ENCODE measurements around the gene NCKAP5. TPM values are rescaled to one million over a fixed set of nuclear protein-coding genes. Genes with fewer than 3 reads are reported as not detected.

Gene NCKAP5
- total and polyA plus RNA-seq, 2 of the 13 experiments (the other 11 are each of a cell fraction or from before 2014, with no cell fraction given): 0.01 TPM; not detected in 1

DNA sequence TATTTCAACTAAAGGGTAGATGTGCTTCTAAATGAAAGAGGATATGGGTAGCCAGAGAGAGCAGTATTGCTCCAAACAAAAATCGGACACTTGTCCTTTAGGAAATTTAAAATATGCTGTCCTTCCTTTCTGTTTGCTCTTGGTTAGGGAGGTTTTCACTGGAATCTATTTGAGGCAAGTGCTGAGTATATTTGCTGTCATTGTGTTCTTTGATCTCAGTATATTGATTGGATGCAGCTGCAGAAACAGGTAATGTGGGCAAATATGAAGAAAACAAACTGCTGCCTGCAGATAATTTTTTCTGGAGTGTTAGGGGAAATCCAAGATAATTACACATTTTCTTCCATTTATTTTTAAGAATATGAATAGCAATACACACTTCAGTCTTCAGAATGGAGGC, 410.2 kb downstream of the NCKAP5 start (continued):
- TF ChIP-seq SALL2 (CRISPR knock-in tag; IDR thresholded peaks at IDR 0.05) (no peak), NONO (IDR thresholded peaks at IDR 0.05) (no peak), NONO (CRISPR knock-in tag; conservative IDR thresholded peaks at IDR 0.05) (peak; percentile 48), CC2D1A (CRISPR knock-in tag; IDR thresholded peaks at IDR 0.05) (no peak), HNF4G (IDR thresholded peaks at IDR 0.05; ENCODE audit: borderline replicate concordance, low read depth, low read length) (peak; percentile 51), HNF4G (CRISPR knock-in tag; IDR thresholded peaks at IDR 0.05; ENCODE audit: borderline replicate concordance, low read depth) (0 out of 2 replicates have a peak, but pooled peaks have one; percentile 22), XRCC5 (optimal IDR thresholded peaks at IDR 0.05; ENCODE audit: low read length) (no peak), ZNF589 (CRISPR knock-in tag; conservative IDR thresholded peaks at IDR 0.05) (0 out of 2 replicates have a peak, but pooled peaks have one; percentile 28), NCOA2 (CRISPR knock-in tag; IDR thresholded peaks at IDR 0.05) (peak; percentile 45; the same call in 1 of the 2 replicates), PITX1 (CRISPR knock-in tag; IDR thresholded peaks at IDR 0.05) (no peak), ZNF713 (CRISPR knock-in tag; IDR thresholded peaks at IDR 0.05) (no peak), IRF2 (CRISPR knock-in tag; IDR thresholded peaks at IDR 0.05) (no peak), ZNF343 (CRISPR knock-in tag; IDR thresholded peaks at IDR 0.05) (no peak), FIP1L1 (IDR thresholded peaks at IDR 0.05; ENCODE audit: borderline replicate concordance, insufficient read depth, low read depth, low read length) (no peak), ZNF234 (CRISPR knock-in tag; conservative IDR thresholded peaks at IDR 0.05) (no peak), SMAD3 (CRISPR knock-in tag; IDR thresholded peaks at IDR 0.05) (peak; percentile 33; the same call in 1 of the 2 replicates), MEF2D (CRISPR knock-in tag; IDR thresholded peaks at IDR 0.05) (0 out of 2 replicates have a peak, but pooled peaks have one; percentile 42), MTF2 (CRISPR knock-in tag; IDR thresholded peaks at IDR 0.05; ENCODE audit: borderline replicate concordance) (no peak)
- TF ChIP-seq, protein P1, sequence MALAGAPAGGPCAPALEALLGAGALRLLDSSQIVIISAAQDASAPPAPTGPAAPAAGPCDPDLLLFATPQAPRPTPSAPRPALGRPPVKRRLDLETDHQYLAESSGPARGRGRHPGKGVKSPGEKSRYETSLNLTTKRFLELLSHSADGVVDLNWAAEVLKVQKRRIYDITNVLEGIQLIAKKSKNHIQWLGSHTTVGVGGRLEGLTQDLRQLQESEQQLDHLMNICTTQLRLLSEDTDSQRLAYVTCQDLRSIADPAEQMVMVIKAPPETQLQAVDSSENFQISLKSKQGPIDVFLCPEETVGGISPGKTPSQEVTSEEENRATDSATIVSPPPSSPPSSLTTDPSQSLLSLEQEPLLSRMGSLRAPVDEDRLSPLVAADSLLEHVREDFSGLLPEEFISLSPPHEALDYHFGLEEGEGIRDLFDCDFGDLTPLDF (CRISPR knock-in tag; IDR thresholded peaks at IDR 0.05): no peak
- TF ChIP-seq, protein P2, sequence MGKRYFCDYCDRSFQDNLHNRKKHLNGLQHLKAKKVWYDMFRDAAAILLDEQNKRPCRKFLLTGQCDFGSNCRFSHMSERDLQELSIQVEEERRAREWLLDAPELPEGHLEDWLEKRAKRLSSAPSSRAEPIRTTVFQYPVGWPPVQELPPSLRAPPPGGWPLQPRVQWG (CRISPR knock-in tag; IDR thresholded peaks at IDR 0.05; ENCODE audit: borderline replicate concordance, low read depth): no peak
- TF ChIP-seq, protein P3, sequence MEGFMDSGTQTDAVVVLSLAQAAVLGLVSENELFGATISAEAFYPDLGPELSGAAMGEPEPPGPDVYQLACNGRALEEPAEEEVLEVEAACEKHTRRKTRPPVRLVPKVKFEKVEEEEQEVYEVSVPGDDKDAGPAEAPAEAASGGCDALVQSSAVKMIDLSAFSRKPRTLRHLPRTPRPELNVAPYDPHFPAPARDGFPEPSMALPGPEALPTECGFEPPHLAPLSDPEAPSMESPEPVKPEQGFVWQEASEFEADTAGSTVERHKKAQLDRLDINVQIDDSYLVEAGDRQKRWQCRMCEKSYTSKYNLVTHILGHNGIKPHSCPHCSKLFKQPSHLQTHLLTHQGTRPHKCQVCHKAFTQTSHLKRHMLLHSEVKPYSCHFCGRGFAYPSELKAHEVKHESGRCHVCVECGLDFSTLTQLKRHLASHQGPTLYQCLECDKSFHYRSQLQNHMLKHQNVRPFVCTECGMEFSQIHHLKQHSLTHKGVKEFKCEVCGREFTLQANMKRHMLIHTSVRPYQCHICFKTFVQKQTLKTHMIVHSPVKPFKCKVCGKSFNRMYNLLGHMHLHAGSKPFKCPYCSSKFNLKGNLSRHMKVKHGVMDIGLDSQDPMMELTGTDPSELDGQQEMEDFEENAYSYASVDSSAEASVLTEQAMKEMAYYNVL (CRISPR knock-in tag; IDR thresholded peaks at IDR 0.05; ENCODE audit: borderline replicate concordance): peak; percentile 92
- TF ChIP-seq, protein P4, sequence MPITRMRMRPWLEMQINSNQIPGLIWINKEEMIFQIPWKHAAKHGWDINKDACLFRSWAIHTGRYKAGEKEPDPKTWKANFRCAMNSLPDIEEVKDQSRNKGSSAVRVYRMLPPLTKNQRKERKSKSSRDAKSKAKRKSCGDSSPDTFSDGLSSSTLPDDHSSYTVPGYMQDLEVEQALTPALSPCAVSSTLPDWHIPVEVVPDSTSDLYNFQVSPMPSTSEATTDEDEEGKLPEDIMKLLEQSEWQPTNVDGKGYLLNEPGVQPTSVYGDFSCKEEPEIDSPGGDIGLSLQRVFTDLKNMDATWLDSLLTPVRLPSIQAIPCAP (CRISPR knock-in tag; IDR thresholded peaks at IDR 0.05; ENCODE audit: low read depth): no peak
- TF ChIP-seq, protein P5, sequence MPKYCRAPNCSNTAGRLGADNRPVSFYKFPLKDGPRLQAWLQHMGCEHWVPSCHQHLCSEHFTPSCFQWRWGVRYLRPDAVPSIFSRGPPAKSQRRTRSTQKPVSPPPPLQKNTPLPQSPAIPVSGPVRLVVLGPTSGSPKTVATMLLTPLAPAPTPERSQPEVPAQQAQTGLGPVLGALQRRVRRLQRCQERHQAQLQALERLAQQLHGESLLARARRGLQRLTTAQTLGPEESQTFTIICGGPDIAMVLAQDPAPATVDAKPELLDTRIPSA (CRISPR knock-in tag; IDR thresholded peaks at IDR 0.05; ENCODE audit: borderline replicate concordance): no peak

Measured in HepG2 (cell line).